CD4-positive, alpha-beta T cell treated with Interleukin-10 for 1 hour (primary cell): Measurements from ENCODE around the gene SCGB1C2.
"Not testable (repeated sequence)": the region's sequence is repeated elsewhere in the genome, so short reads cannot be mapped to it uniquely, and the experiment has no call there.

Source experiments
- DNase-seq: peaks from one replicate; pipeline ENCODE4 v3.0.0-alpha.2; 2020

SCGB1C2 gene

GRCh38 chr17:149231-149630 is 11.9 kb downstream of the SCGB1C2 start:
- DNase-seq: no peak

- DNase-seq: no peak
Measured at GRCh38 chr17:149897-150584, 12.7 kb downstream of the SCGB1C2 start.

GRCh38 chr17:151004-151403 is 13.6 kb downstream of the SCGB1C2 start:
- DNase-seq: no peak

- no peak for DNase-seq
Measured at GRCh38 chr17:151886-152859, 14.8 kb downstream of the SCGB1C2 start.

- no peak for DNase-seq
Measured at GRCh38 chr17:152860-153420, 15.6 kb downstream of the SCGB1C2 start.

- no peak for DNase-seq
Measured at GRCh38 chr17:153851-154250, 16.5 kb downstream of the SCGB1C2 start.

GRCh38 chr17:155576-155975 is 18.2 kb downstream of the SCGB1C2 start:
- no peak for DNase-seq

- no peak for DNase-seq
Measured at GRCh38 chr17:156094-156621, 18.8 kb downstream of the SCGB1C2 start.

- no peak for DNase-seq
Measured at GRCh38 chr17:156946-157345, 19.6 kb downstream of the SCGB1C2 start.

- no peak for DNase-seq
Measured at GRCh38 chr17:157901-158300, 20.5 kb downstream of the SCGB1C2 start.

- DNase-seq: no peak
Measured at GRCh38 chr17:158379-158778, 21.0 kb downstream of the SCGB1C2 start.

- DNase-seq: no peak
Measured at GRCh38 chr17:159609-160008, 22.2 kb downstream of the SCGB1C2 start.

- no peak for DNase-seq
Measured at GRCh38 chr17:160336-160735, 23.0 kb downstream of the SCGB1C2 start.

GRCh38 chr17:161481-161880 is 24.1 kb downstream of the SCGB1C2 start:
- no peak for DNase-seq

- DNase-seq: no peak
Measured at GRCh38 chr17:162689-163088, 25.3 kb downstream of the SCGB1C2 start.

GRCh38 chr17:163514-164098 is 26.2 kb downstream of the SCGB1C2 start:
- DNase-seq: no peak

- peak; percentile 41 for DNase-seq
Measured at GRCh38 chr17:164303-165235, 27.2 kb downstream of the SCGB1C2 start.

- DNase-seq: no peak
Measured at GRCh38 chr17:165939-166338, 28.6 kb downstream of the SCGB1C2 start.

- not testable (repeated sequence) for DNase-seq
Measured at GRCh38 chr17:168614-169013, 31.2 kb downstream of the SCGB1C2 start.

GRCh38 chr17:170130-170670 is 32.8 kb downstream of the SCGB1C2 start:
- DNase-seq: no peak

GRCh38 chr17:171871-172270 is 34.5 kb downstream of the SCGB1C2 start:
- no peak for DNase-seq

- no peak for DNase-seq
Measured at GRCh38 chr17:172401-172800, 35.0 kb downstream of the SCGB1C2 start.
